Activated naive CD4-positive, alpha-beta T cell treated with anti-CD3 and anti-CD28 coated beads, Interleukin-2, amount 50 U/mL, for 16 hours (primary cell): ENCODE measurements around the gene RFTN1.

Experiments used
- DNase-seq: peaks from one replicate; pipeline ENCODE4 v3.0.0-alpha.2; 2020

The RFTN1 gene

DNA sequence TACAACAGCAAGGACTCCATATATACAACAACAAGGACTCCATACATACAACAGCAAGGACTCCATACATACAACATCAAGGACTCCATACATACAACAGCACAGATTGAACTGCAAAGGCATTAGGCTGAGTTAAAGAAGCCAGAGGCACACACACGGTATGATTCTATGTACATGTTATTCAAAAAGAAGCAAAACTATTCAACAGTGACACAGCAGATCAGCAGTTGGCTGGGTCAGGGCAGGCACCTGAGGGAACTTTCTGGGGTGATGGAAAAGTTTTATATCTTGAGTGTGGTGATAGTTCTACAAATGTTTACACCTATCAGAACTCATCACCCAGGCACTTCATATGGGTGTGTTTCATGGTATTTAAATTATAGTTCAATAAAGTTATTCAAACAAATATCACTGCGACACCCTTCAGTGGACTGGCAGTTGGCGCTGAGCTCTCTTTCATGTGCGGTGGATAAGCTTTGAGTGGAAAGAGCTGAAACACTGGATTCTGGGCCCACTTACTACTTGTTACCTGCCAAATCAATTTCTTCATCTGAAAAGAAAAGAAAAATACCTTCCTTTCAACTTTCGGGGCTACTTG is 28.0 kb downstream of the RFTN1 start:
- no peak for DNase-seq

GRCh38 chr3:16484984-16485383 is 28.5 kb downstream of the RFTN1 start:
- no peak for DNase-seq

DNA sequence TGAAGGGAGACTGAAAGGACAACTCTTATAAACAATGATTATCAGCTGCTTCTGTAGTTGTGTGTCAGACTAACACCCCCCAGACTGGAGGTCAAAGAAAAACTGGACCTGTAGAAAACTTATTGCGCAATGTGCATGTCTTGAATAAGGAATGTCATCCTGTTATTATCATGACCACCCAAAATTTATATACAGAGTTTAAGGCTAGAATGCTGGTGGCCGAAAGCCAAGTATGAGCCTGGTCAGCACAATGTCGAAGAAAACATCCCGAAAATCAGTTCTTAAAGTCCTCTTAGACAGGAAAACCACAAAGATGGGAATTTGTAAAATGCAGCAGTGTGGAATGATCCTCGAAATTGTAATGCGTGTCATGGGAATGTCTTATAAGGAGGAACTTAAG is 29.3 kb downstream of the RFTN1 start:
- DNase-seq, result no peak

DNA sequence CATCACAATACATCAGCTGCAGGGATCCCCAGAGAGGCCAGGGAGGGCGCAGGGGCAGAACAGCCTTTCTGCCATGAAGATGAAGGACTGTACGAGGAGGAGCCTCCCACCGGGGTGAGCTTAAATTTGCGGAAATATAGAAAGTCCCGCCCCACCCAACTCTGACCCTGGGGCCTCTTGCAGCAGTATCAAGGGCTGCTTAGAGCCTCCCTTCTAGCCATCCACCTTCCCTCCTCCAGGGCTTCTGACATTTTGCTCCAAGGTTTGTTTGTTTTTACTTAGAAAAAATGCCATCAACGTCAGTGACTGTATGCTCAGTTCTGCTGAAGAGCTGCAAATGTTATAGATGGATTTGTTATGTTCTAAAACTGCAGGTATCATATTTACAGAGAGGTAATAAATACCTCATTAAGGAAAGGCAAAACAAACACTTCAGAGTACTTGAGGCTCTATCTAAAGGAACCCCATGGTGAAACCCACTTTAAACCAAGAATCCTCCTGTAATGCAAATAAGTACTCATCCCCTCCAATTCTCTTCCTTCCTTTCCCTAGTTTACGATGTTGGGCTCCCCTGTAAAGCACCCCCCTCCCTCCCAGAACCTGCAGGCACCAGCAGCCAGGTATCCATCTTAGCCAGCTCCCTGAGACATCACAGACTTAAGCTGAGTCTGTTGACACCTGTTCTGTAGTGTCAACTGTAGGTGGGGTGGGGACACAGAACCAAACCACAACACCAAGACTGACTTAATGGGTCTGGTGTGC is 30.5 kb downstream of the RFTN1 start:
- peak; percentile 20 for DNase-seq

DNA sequence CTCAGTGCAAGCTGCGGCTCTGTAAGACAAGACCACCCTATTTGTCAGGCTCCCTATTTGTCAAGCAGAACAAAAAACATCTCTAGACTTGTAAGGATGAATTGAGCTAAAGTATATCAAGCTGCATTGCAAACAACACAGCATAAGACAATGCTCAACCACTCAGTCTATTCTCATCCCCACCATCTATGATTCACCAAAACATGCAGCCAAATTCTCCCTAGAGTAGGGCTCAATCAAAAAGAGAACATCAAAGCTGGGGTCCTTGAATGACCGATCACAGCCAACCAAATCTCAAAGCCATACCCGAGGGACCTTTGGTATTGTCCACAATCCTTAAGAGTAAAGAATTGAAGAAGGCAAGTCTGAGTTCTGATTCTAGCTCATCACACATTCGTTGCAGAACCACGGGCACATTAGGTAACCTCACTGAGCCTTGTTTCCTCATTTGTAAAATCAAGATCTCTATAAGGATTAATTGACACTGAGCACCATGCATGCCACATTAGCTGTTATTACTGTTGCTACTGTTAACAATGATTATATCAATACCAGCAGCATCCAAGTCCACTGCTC is 31.2 kb downstream of the RFTN1 start:
- DNase-seq, result no peak

DNA sequence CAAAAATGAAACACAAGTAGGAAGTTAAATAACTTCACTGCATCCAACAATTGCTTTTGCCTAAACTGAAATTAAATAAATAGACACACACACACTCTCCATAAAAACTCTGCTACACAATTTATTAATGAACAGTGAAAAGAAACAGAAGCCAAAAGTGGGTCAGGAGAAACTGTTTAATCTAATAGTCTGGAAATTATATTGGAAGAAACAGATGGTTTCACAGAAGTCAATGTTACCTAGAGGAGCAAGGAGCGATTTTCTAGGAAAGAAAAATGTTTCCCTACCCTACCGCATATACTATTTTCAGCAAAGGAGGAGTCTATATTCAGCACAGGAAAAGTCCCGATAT is 32.0 kb downstream of the RFTN1 start:
- no peak for DNase-seq

- DNase-seq, result no peak
Observed at GRCh38 chr3:16480861-16481545, 32.5 kb downstream of the RFTN1 start.

DNA sequence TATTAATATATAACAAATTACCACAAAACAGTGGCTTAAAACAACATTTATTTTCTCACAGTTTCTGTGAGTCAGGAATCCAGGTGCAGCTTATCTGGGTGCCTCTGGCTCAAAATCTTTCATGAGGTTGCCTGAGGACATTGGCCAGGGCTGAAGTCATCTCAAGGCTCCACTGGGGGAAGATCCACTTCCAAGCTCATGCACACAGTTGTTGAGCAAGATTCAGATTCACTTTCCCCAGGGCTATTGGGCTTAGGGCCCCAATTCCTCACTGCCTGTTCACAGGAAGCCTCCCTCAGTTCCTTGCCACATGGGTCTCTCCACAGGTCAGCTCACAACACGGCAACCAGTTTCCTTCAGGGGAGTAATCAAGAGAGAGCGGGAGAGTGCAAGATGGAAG is 35.0 kb downstream of the RFTN1 start:
- no peak for DNase-seq

- DNase-seq, result no peak
Observed at GRCh38 chr3:16477521-16477920, 36.0 kb downstream of the RFTN1 start.

GRCh38 chr3:16477056-16477455 is 36.4 kb downstream of the RFTN1 start:
- no peak for DNase-seq

DNA sequence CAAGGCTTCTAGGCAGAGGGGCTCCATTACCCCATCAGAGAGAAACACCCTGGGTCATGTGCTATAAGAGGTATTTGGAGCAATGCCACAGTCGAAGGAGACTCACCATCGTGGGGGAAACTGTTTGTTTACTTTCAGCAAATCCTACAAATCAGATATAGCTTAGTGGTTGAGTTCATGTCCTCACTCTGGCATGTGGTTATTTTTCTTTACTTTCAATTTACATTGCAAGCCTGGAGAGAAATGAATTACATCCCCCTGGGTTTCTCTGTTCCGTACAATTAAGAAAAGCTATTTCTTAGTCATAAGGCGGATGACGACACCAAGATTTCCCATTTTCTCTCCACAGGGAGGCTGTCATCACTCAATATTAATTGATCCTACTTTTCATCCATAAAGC is 36.9 kb downstream of the RFTN1 start:
- no peak for DNase-seq

- no peak for DNase-seq
Observed at GRCh38 chr3:16475766-16476165, 37.7 kb downstream of the RFTN1 start.

- DNase-seq, result no peak
Observed at GRCh38 chr3:16474920-16475319, 38.6 kb downstream of the RFTN1 start.

- no peak for DNase-seq
Observed at GRCh38 chr3:16474216-16474615, 39.3 kb downstream of the RFTN1 start.

- DNase-seq, result no peak
Observed at GRCh38 chr3:16472593-16472992, 40.9 kb downstream of the RFTN1 start.

DNA sequence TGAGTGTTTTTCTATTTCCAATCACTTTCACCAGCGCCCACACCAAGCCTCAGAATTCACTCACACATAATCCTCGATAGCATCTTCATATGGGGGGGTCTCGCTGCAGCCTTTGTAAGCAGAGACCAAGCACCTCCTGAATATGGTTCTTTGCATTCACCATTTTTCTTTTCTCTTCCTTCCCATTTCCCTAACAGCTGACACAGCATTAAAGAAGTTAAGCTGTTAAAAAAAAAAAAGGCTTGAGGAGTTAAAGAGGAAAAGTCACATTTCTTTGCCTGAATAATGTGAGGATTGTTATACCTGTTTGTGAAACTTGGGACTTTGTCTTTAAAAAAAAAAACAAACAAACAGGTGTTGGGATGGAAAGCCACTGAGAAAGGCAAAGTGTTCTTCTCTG is 41.6 kb downstream of the RFTN1 start:
- no peak for DNase-seq

DNA sequence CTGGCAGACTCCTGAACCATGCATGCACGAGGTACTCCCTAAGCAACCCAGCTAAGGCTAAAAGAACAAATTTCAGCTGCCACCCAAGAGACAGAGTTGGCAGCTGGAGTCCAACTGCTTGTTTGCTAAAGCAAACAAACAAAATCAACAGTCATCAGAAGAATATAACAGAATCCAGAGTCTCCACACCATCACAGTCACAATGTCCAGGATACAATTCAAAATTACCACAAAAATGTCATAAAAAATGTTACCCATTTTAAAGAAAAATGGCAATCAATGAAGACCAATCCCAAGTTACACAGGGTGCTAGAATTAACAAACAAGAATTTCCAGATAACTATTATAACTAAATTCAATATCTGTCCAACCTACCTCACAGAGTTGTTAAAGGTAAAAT is 42.9 kb downstream of the RFTN1 start:
- no peak for DNase-seq

DNA sequence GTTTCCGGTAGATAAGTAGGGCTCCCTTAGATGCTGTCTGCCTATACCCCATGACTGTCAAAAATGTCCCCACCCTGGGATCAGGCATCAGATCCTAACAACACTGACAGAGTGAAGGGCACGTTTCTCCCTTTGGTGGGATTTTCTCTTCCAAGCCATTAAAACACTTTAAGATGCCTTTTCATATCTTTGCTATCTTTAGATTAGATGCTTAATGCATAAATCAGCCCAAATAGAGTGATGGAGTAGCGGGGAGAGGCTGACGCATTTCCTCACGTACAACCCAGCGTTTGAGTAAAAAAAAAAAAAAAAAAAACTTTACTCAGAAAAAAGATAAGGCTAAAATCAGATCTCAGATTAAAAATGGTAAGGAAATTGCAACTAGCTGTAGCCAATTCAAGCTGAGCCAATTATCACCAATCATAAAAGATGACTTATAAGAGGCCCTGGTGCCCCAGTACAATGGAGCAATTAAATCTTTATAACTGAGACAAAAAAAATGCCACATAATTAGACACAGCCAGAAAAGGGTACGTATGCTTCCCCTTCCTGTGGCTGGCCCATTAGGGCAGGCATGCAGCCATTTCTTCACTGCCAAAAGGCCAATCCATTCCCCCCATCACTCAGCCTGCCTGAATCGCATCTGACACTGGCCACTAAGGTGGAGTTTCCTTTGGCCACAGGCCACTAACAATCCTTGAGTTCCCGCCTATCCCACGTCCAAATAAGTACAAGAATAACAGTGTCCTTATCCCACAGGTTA is 45.0 kb downstream of the RFTN1 start:
- no peak for DNase-seq

GRCh38 chr3:16468002-16468335 is 45.5 kb downstream of the RFTN1 start:
- DNase-seq, result no peak

- peak; percentile 28 for DNase-seq
Observed at GRCh38 chr3:16467393-16467792, 46.1 kb downstream of the RFTN1 start.

GRCh38 chr3:16466822-16467221 is 46.7 kb downstream of the RFTN1 start:
- no peak for DNase-seq

- no peak for DNase-seq
Observed at GRCh38 chr3:16464511-16465148, 48.9 kb downstream of the RFTN1 start.

DNA sequence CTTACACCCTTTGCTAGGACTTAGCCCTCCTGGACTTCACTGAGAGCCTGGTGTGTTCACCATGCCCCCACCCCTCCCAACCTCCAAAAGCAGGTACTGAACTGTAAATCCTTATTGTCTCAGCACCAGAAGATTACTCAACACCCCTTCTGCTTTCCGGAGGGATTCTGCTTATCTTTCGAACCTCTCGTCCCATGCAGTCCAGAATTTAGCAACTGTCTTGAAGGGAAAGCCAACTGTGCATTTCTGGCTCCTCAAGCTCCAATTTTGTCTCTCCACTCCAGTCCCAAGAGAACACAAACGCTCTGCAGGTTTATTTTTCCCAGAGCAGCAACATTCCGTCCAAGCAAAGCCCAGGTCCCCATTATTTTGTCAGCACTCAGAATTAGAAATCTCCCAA is 49.6 kb downstream of the RFTN1 start:
- no peak for DNase-seq
